HAP-1 (cell line): ENCODE data around the gene RALGAPA2.
A peak's percentile ranks its signal among the peaks of the same experiment; 100 is the strongest.

Experiments
- DNase-seq, 2 experiments: peaks; one replicate each; pipeline ENCODE4 v3.0.0-alpha.2; 2016 to 2020; ENCODE audit warnings: low spot score in 2 of 2
- H3K27me3 ChIP-seq: fragments of 250-450 bp; sonication (Bioruptor Pico); 2 replicates; pipeline ENCODE4 v1.5.1; 2020; ENCODE audit warnings: low read depth, mild to moderate bottlenecking, moderate library complexity
- H3K36me3 ChIP-seq: fragments of 250-450 bp; sonication (Bioruptor Pico); replicated peaks from 2 replicates; pipeline ENCODE4 v1.5.1; 2020; ENCODE audit warnings: mild to moderate bottlenecking
- H3K4me1 ChIP-seq: fragments of 250-450 bp; sonication (Bioruptor Pico); 2 replicates; pipeline ENCODE4 v1.5.1; 2020; ENCODE audit warnings: mild to moderate bottlenecking
- H3K4me3 ChIP-seq: fragments of 250-450 bp; sonication (Bioruptor Pico); 2 replicates; pipeline ENCODE4 v1.5.1; 2020; ENCODE audit warnings: mild to moderate bottlenecking, moderate library complexity
- H3K9me3 ChIP-seq: fragments of 250-450 bp; sonication (Bioruptor Pico); 2 replicates; pipeline ENCODE4 v1.5.1; 2020; ENCODE audit warnings: mild to moderate bottlenecking, moderate library complexity
- in situ Hi-C: fragments of 300-500 bp; cut with MboI; formaldehyde crosslinking; loops from 3 replicates; pipeline ENCODE4 v1.14.3; 2020; ENCODE audit warnings: low sequenced_read_pairs, inconsistent platforms, mixed read lengths

Gene RALGAPA2

GRCh38 chr20:20712474-20713243, at the start of gene RALGAPA2:
Gene RALGAPA2, minus strand, starts transcription at chr20:20712644. Its CDS starts 164 bp downstream, at chr20:20712480.
- H3K36me3 ChIP-seq = no peaks in the 10 kb centered on the region
- in situ Hi-C loops = no loop called here
- peaks cover 16% of the 10 kb centered on the region for H3K4me1 ChIP-seq
- peak within 1 kb of the TSS; percentile 64 for H3K4me3 ChIP-seq
- no peaks in the 10 kb centered on the region for H3K27me3 ChIP-seq
- DNase-seq = peak; percentile 94 to 97
- H3K9me3 ChIP-seq = no peaks in the 10 kb centered on the region

- Histone ChIP-seq H3K36me3 (no peaks in the 10 kb centered on the region), H3K4me1 (no peaks in the 10 kb centered on the region), H3K9me3 (no peaks in the 10 kb centered on the region), H3K4me3 (no peak overlapping the region), H3K27me3 (no peaks in the 10 kb centered on the region)
- in situ Hi-C loops = no loop called here
- DNase-seq = no peak
These were observed 48.9 kb upstream of the RALGAPA2 start for GRCh38 chr20:20761301-20761700.

- no peaks in the 10 kb centered on the region for H3K9me3 ChIP-seq
- H3K4me1 ChIP-seq = no peaks in the 10 kb centered on the region
- DNase-seq = peak in 1 of 2 experiments; percentile 3
- no peak overlapping the region for H3K4me3 ChIP-seq
- no peaks in the 10 kb centered on the region for H3K27me3 ChIP-seq
- no peaks in the 10 kb centered on the region for H3K36me3 ChIP-seq
- in situ Hi-C loops = no loop called here
These were observed 46.7 kb upstream of the RALGAPA2 start for GRCh38 chr20:20759132-20759531.

GRCh38 chr20:20755674-20756319, 43.4 kb upstream of the RALGAPA2 start:
- in situ Hi-C loops = no loop called here
- H3K27me3 ChIP-seq = no peaks in the 10 kb centered on the region
- no peak overlapping the region for H3K4me3 ChIP-seq
- H3K36me3 ChIP-seq = no peaks in the 10 kb centered on the region
- DNase-seq = no peak
- no peaks in the 10 kb centered on the region for H3K4me1 ChIP-seq
- H3K9me3 ChIP-seq = no peaks in the 10 kb centered on the region

- no peaks in the 10 kb centered on the region for H3K36me3 ChIP-seq
- in situ Hi-C loops = no loop called here
- no peaks in the 10 kb centered on the region for H3K4me1 ChIP-seq
- no peak overlapping the region for H3K4me3 ChIP-seq
- H3K9me3 ChIP-seq = no peaks in the 10 kb centered on the region
- H3K27me3 ChIP-seq = no peaks in the 10 kb centered on the region
- DNase-seq = no peak
These were observed 42.8 kb upstream of the RALGAPA2 start for GRCh38 chr20:20755231-20755630.

GRCh38 chr20:20754714-20755113, 42.3 kb upstream of the RALGAPA2 start:
- no peaks in the 10 kb centered on the region for H3K36me3 ChIP-seq
- no peaks in the 10 kb centered on the region for H3K27me3 ChIP-seq
- no peaks in the 10 kb centered on the region for H3K4me1 ChIP-seq
- no peak overlapping the region for H3K4me3 ChIP-seq
- no peak for DNase-seq
- in situ Hi-C loops = no loop called here
- no peaks in the 10 kb centered on the region for H3K9me3 ChIP-seq

GRCh38 chr20:20752712-20753111, 40.3 kb upstream of the RALGAPA2 start:
- H3K9me3 ChIP-seq = no peaks in the 10 kb centered on the region
- no peaks in the 10 kb centered on the region for H3K27me3 ChIP-seq
- H3K4me1 ChIP-seq = no peaks in the 10 kb centered on the region
- DNase-seq = no peak
- no peak overlapping the region for H3K4me3 ChIP-seq
- in situ Hi-C loops = no loop called here
- H3K36me3 ChIP-seq = no peaks in the 10 kb centered on the region

GRCh38 chr20:20747298-20747697, 34.9 kb upstream of the RALGAPA2 start:
- Histone ChIP-seq H3K36me3 (no peaks in the 10 kb centered on the region), H3K4me3 (no peak overlapping the region), H3K4me1 (no peaks in the 10 kb centered on the region; the same call in 1 of the 2 replicates), H3K27me3 (no peaks in the 10 kb centered on the region), H3K9me3 (no peaks in the 10 kb centered on the region)
- in situ Hi-C loops = no loop called here
- no peak for DNase-seq

GRCh38 chr20:20744170-20744725, 31.8 kb upstream of the RALGAPA2 start:
- no peaks in the 10 kb centered on the region for H3K9me3 ChIP-seq

GRCh38 chr20:20743511-20744169, 31.2 kb upstream of the RALGAPA2 start:
- Histone ChIP-seq H3K9me3 (no peaks in the 10 kb centered on the region), H3K27me3 (no peaks in the 10 kb centered on the region), H3K4me3 (no peak overlapping the region), H3K36me3 (no peaks in the 10 kb centered on the region), H3K4me1 (no peaks in the 10 kb centered on the region; the same call in 1 of the 2 replicates)
- in situ Hi-C loops = no loop called here
- DNase-seq = peak in 1 of 2 experiments; percentile 24

More at GRCh38 chr20:20744170-20744725, 31.8 kb upstream of the RALGAPA2 start:
- in situ Hi-C loops = no loop called here
- no peaks in the 10 kb centered on the region; the same call in 1 of the 2 replicates for H3K4me1 ChIP-seq
- no peak for DNase-seq
- no peaks in the 10 kb centered on the region for H3K36me3 ChIP-seq
- H3K4me3 ChIP-seq = no peak overlapping the region
- no peaks in the 10 kb centered on the region for H3K27me3 ChIP-seq

- H3K4me1 ChIP-seq = no peaks in the 10 kb centered on the region; the same call in 1 of the 2 replicates
- H3K9me3 ChIP-seq = no peaks in the 10 kb centered on the region
- no peaks in the 10 kb centered on the region for H3K36me3 ChIP-seq
- in situ Hi-C loops = no loop called here
- no peaks in the 10 kb centered on the region for H3K27me3 ChIP-seq
- no peak overlapping the region for H3K4me3 ChIP-seq
- no peak for DNase-seq
These were observed 28.9 kb upstream of the RALGAPA2 start for GRCh38 chr20:20741087-20742045.

- H3K36me3 ChIP-seq = no peaks in the 10 kb centered on the region
- no peaks in the 10 kb centered on the region; the same call in 1 of the 2 replicates for H3K4me1 ChIP-seq
- in situ Hi-C loops = no loop called here
- no peak for DNase-seq
- H3K27me3 ChIP-seq = no peaks in the 10 kb centered on the region
- H3K4me3 ChIP-seq = no peak overlapping the region
- H3K9me3 ChIP-seq = no peaks in the 10 kb centered on the region
These were observed 28.1 kb upstream of the RALGAPA2 start for GRCh38 chr20:20740541-20740940.

GRCh38 chr20:20737158-20737557, 24.7 kb upstream of the RALGAPA2 start:
- in situ Hi-C loops = no loop called here
- DNase-seq = no peak
- H3K4me3 ChIP-seq = no peak overlapping the region
- no peaks in the 10 kb centered on the region for H3K36me3 ChIP-seq
- H3K9me3 ChIP-seq = no peaks in the 10 kb centered on the region
- no peaks in the 10 kb centered on the region for H3K4me1 ChIP-seq
- H3K27me3 ChIP-seq = no peaks in the 10 kb centered on the region
